NB4 (cell line): ENCODE measurements around the gene FANCI.

Experiments
- CTCF ChIP-seq: IDR thresholded peaks from one replicate; pipeline ENCODE4 v1.5.1; 2012; ENCODE audit warnings: low read depth, low read length
- MAX ChIP-seq: IDR thresholded peaks from 2 replicates; pipeline ENCODE4 v1.6.1; 2011; ENCODE audit warnings: low read depth, low read length
- MYC ChIP-seq: IDR thresholded peaks from 2 replicates; pipeline ENCODE4 v1.6.1; 2011; ENCODE audit warnings: low read depth, low read length
- POLR2A ChIP-seq: IDR thresholded peaks from 2 replicates; pipeline ENCODE4 v1.6.1; 2011; ENCODE audit warnings: mild to moderate bottlenecking; ENCODE audit not compliant: insufficient read length; ENCODE audit errors: extremely low read depth

GRCh38 chr15:89307046-89307587, 63.3 kb downstream of the FANCI start:
- TF ChIP-seq CTCF (no peak), POLR2A (no peak), MAX (no peak), MYC (no peak)
